Kidney epithelial cell (primary cell): ENCODE data around the gene MORF4L1. TPM values are rescaled to one million over a fixed set of nuclear protein-coding genes. Genes with fewer than 3 reads are reported as not detected.

Experiments used
- DNase-seq: peaks from one replicate; pipeline ENCODE4 v3.0.0-alpha.2; 2010; ENCODE audit warnings: low read depth
- H3K27me3 ChIP-seq: 2 replicates; pipeline ENCODE4 v1.6.0; 2011; ENCODE audit warnings: low read length; ENCODE audit not compliant: control insufficient read depth, insufficient read depth
- H3K36me3 ChIP-seq: 2 replicates; pipeline ENCODE4 v1.5.1; 2011; ENCODE audit warnings: low read length; ENCODE audit not compliant: control insufficient read depth, insufficient read depth
- H3K4me3 ChIP-seq: 2 replicates; pipeline ENCODE4 v1.5.1; 2011; ENCODE audit warnings: low read depth, mild to moderate bottlenecking, control low read depth, low read length
- CTCF ChIP-seq: IDR thresholded peaks from 2 replicates; pipeline ENCODE4 v1.5.1; 2011; ENCODE audit warnings: mild to moderate bottlenecking, moderate library complexity, low read length, control low read depth, inconsistent platforms; ENCODE audit not compliant: insufficient read depth, poor library complexity, severe bottlenecking
- total RNA-seq: library from RNA; depleted of rRNA; stranded (reverse); fragments of >200 nt; gene quantifications from 2 replicates; pipeline ENCODE4 v1.2.3, GENCODE V29; 2015

Gene MORF4L1
- total RNA-seq, 1 donor from 2014 or later, result 366 TPM

- no peak for TF ChIP-seq CTCF
- no peak overlapping the region for H3K4me3 ChIP-seq
- H3K36me3 ChIP-seq, result no peaks in the 10 kb centered on the region
- H3K27me3 ChIP-seq, result no peaks in the 10 kb centered on the region
- DNase-seq, result no peak
Observed at GRCh38 chr15:78879517-78880241, 7.0 kb downstream of the MORF4L1 start.

GRCh38 chr15:78880242-78880533 lies 7.5 kb downstream of the MORF4L1 start:
- Histone ChIP-seq H3K27me3 (no peaks in the 10 kb centered on the region), H3K36me3 (no peaks in the 10 kb centered on the region), H3K4me3 (no peak overlapping the region)
- no peak for DNase-seq
- no peak for TF ChIP-seq CTCF

- no peak overlapping the region for H3K4me3 ChIP-seq
Observed at GRCh38 chr15:78880813-78881212, 8.1 kb downstream of the MORF4L1 start.

GRCh38 chr15:78881681-78882080 lies 9.0 kb downstream of the MORF4L1 start:
- no peak for DNase-seq
- no peak for TF ChIP-seq CTCF
- peaks cover 2% of the 10 kb centered on the region for H3K36me3 ChIP-seq

More at GRCh38 chr15:78880813-78881212, 8.1 kb downstream of the MORF4L1 start:
- Histone ChIP-seq H3K27me3 (no peaks in the 10 kb centered on the region), H3K36me3 (no peaks in the 10 kb centered on the region)
- no peak for DNase-seq
- no peak for TF ChIP-seq CTCF

GRCh38 chr15:78889000-78889399 lies 16.3 kb downstream of the MORF4L1 start:
- TF ChIP-seq CTCF, result no peak
- Histone ChIP-seq H3K27me3 (no peaks in the 10 kb centered on the region), H3K4me3 (no peak overlapping the region), H3K36me3 (peaks cover 2% of the 10 kb centered on the region)
- DNase-seq, result no peak

More at GRCh38 chr15:78881681-78882080, 9.0 kb downstream of the MORF4L1 start:
- Histone ChIP-seq H3K4me3 (no peak overlapping the region), H3K27me3 (no peaks in the 10 kb centered on the region)

- no peak for TF ChIP-seq CTCF
- H3K4me3 ChIP-seq, result no peak overlapping the region
- no peaks in the 10 kb centered on the region for H3K27me3 ChIP-seq
- no peak for DNase-seq
- peaks cover 1% of the 10 kb centered on the region for H3K36me3 ChIP-seq
Observed at GRCh38 chr15:78893538-78893937, 20.8 kb downstream of the MORF4L1 start.
